Testis (tissue), 2 donors: ENCODE data around the gene MACROH2A1.

Source experiments
- POLR2A ChIP-seq: fragments of 450-650 bp; IDR thresholded peaks from one replicate; pipeline ENCODE4 v1.6.1; 2017; ENCODE audit warnings: antibody characterized with exemption, mild to moderate bottlenecking, moderate library complexity
- TF ChIP-seq, protein P1 (sequence below), 3 experiments: fragments of 450-650 bp in 2 of 3; fragments of 200-600 bp in 1 of 3; sonication (generic) in 1 of 3; IDR thresholded peaks; one replicate each; pipeline ENCODE4 v1.5.1; 2016 to 2019; ENCODE audit warnings: antibody characterized with exemption in 3 of 3, mild to moderate bottlenecking in 2 of 3, moderate library complexity in 1 of 3

DNA sequence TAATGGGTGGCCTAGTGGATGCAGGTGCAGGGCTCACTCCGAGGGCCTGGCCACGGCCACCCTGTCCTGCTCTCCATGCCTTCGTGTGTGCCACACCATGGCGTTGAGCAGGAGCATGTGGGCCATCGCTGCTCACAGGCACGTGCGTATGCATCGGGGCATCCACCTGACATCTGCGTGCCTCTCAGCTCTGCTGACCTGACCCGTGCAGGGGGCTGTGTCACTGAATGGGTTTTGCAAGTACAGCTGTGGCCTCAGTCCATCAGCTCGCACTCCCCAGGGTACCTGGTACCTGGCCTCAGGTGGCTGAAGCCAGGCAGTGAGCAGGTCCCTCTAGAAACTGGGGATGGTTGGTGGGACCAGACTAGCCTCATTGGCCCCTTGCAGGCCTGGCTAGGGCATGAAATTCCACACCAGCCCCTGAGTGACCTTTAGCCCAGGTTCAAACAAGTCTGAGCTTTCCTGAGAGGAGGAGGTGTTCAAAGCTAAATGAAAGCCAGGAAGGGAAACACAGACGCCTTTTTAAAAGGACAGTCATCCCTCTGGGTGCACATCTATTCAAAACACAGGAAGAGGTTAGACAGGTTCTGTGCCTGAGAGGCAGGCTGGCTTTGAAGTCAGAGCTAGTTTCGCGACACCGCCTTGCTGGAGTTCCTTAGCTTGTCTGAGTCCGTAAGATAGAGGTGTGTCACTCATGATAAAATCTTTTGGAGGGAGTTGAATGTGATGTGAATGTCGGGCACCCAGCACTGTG, 74.0 kb downstream of the MACROH2A1 start:
- TF ChIP-seq, protein P1, sequence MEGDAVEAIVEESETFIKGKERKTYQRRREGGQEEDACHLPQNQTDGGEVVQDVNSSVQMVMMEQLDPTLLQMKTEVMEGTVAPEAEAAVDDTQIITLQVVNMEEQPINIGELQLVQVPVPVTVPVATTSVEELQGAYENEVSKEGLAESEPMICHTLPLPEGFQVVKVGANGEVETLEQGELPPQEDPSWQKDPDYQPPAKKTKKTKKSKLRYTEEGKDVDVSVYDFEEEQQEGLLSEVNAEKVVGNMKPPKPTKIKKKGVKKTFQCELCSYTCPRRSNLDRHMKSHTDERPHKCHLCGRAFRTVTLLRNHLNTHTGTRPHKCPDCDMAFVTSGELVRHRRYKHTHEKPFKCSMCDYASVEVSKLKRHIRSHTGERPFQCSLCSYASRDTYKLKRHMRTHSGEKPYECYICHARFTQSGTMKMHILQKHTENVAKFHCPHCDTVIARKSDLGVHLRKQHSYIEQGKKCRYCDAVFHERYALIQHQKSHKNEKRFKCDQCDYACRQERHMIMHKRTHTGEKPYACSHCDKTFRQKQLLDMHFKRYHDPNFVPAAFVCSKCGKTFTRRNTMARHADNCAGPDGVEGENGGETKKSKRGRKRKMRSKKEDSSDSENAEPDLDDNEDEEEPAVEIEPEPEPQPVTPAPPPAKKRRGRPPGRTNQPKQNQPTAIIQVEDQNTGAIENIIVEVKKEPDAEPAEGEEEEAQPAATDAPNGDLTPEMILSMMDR (IDR thresholded peaks at IDR 0.05), result no peak
- TF ChIP-seq POLR2A, result no peak
